HG03097 (cell line): ENCODE data around the gene SDHA.
A peak's percentile ranks its signal among the peaks of the same experiment; 100 is the strongest.
"Not testable (repeated sequence)": the region's sequence is repeated elsewhere in the genome, so short reads cannot be mapped to it uniquely, and the experiment has no call there.

Source experiments
- ATAC-seq: cut with Tn5 transposase; IDR thresholded peaks from one replicate; pipeline ENCODE4 v1.9.1; 2021; ENCODE audit not compliant: unreplicated experiment, low FRiP score

Gene SDHA

GRCh38 chr5:251975-252374 lies 33.9 kb downstream of the SDHA start:
- not testable (repeated sequence) for ATAC-seq

GRCh38 chr5:252546-252945 lies 34.4 kb downstream of the SDHA start:
- no peak for ATAC-seq

- not testable (repeated sequence) for ATAC-seq
These were observed 36.2 kb downstream of the SDHA start for GRCh38 chr5:254322-254721.

- ATAC-seq, result not testable (repeated sequence)
These were observed 37.0 kb downstream of the SDHA start for GRCh38 chr5:255116-255515.

- ATAC-seq, result not testable (repeated sequence)
These were observed 38.2 kb downstream of the SDHA start for GRCh38 chr5:256347-256746.

- no peak for ATAC-seq
These were observed 39.0 kb downstream of the SDHA start for GRCh38 chr5:257148-257547.

- ATAC-seq, result not testable (repeated sequence)
These were observed 45.3 kb downstream of the SDHA start for GRCh38 chr5:263275-263974.

GRCh38 chr5:264338-264737 lies 46.2 kb downstream of the SDHA start:
- ATAC-seq, result no peak

GRCh38 chr5:266311-267026 lies 48.3 kb downstream of the SDHA start:
- peak; percentile 31 for ATAC-seq

- no peak for ATAC-seq
These were observed 49.6 kb downstream of the SDHA start for GRCh38 chr5:267716-268115.

- ATAC-seq, result no peak
These were observed 52.2 kb downstream of the SDHA start for GRCh38 chr5:270340-270739.

GRCh38 chr5:271828-272167 lies 53.7 kb downstream of the SDHA start:
- not testable (repeated sequence) for ATAC-seq

GRCh38 chr5:273091-273490 lies 55.0 kb downstream of the SDHA start:
- not testable (repeated sequence) for ATAC-seq

GRCh38 chr5:273491-273890 lies 55.4 kb downstream of the SDHA start:
- ATAC-seq, result not testable (repeated sequence)

GRCh38 chr5:274346-274745 lies 56.2 kb downstream of the SDHA start:
- not testable (repeated sequence) for ATAC-seq

GRCh38 chr5:278646-279045 lies 60.5 kb downstream of the SDHA start:
- ATAC-seq, result no peak

GRCh38 chr5:279051-279665 lies 61.0 kb downstream of the SDHA start:
- not testable (repeated sequence) for ATAC-seq

GRCh38 chr5:285991-286557 lies 68.0 kb downstream of the SDHA start:
- ATAC-seq, result no peak

GRCh38 chr5:290200-290599 lies 72.1 kb downstream of the SDHA start:
- not testable (repeated sequence) for ATAC-seq

- not testable (repeated sequence) for ATAC-seq
These were observed 73.2 kb downstream of the SDHA start for GRCh38 chr5:291345-291744.

GRCh38 chr5:294788-295187 lies 76.7 kb downstream of the SDHA start:
- ATAC-seq, result not testable (repeated sequence)
